GM23338 (cell line): ENCODE measurements around the gene FAM227B. TPM values are rescaled to one million over a fixed set of nuclear protein-coding genes. Genes with fewer than 3 reads are reported as not detected.

Source experiments
- ATAC-seq: fragments of 200-7000 bp; cut with Tn5 transposase; 3 replicates; pipeline ENCODE4 v1.9.1; 2020
- DNase-seq: peaks from one replicate; pipeline ENCODE4 v3.0.0-alpha.2; 2015; ENCODE audit warnings: low spot score
- H2AFZ ChIP-seq: fragments of 200-600 bp; sonication (generic); 2 replicates; pipeline ENCODE4 v1.8.0; 2016; ENCODE audit warnings: antibody characterized with exemption, mild to moderate bottlenecking, moderate library complexity
- H3F3A ChIP-seq: fragments of 200-600 bp; sonication (generic); replicated peaks from 2 replicates; pipeline ENCODE4 v1.8.0; 2017; ENCODE audit warnings: antibody characterized with exemption, mixed run types, low read depth
- H3K27ac ChIP-seq: fragments of 200-600 bp; sonication (generic); 2 replicates; pipeline ENCODE4 v1.6.1; 2016; ENCODE audit warnings: low read depth
- H3K27me3 ChIP-seq: fragments of 200-600 bp; sonication (generic); 2 replicates; pipeline ENCODE4 v1.8.0; 2016; ENCODE audit warnings: mild to moderate bottlenecking, mixed run types, moderate library complexity; ENCODE audit not compliant: insufficient read depth
- H3K36me3 ChIP-seq: fragments of 200-600 bp; sonication (generic); 2 replicates; pipeline ENCODE4 v1.8.0; 2016; ENCODE audit warnings: mild to moderate bottlenecking; ENCODE audit not compliant: insufficient read depth
- H3K4me1 ChIP-seq: fragments of 200-600 bp; sonication (generic); 2 replicates; pipeline ENCODE4 v1.8.0; 2016; ENCODE audit warnings: mild to moderate bottlenecking, moderate library complexity; ENCODE audit not compliant: insufficient read depth
- H3K4me2 ChIP-seq: fragments of 200-600 bp; sonication (generic); 2 replicates; pipeline ENCODE4 v1.7.1; 2017; ENCODE audit warnings: mixed run types
- H3K4me3 ChIP-seq: fragments of 200-600 bp; sonication (generic); 2 replicates; pipeline ENCODE4 v1.6.1; 2016; ENCODE audit warnings: mixed run types
- H3K79me2 ChIP-seq: fragments of 200-600 bp; sonication (generic); replicated peaks from 2 replicates; pipeline ENCODE4 v1.8.0; 2017; ENCODE audit warnings: mild to moderate bottlenecking; ENCODE audit not compliant: insufficient read depth
- H3K9me2 ChIP-seq: fragments of 200-600 bp; sonication (generic); 2 replicates; pipeline ENCODE4 v1.8.0; 2017; ENCODE audit not compliant: insufficient read depth
- H4K20me1 ChIP-seq: fragments of 200-600 bp; sonication (generic); replicated peaks from 2 replicates; pipeline ENCODE4 v1.8.0; 2017; ENCODE audit warnings: mild to moderate bottlenecking; ENCODE audit not compliant: insufficient read depth
- H3K27ac Mint-ChIP-seq: 2 replicates; pipeline ENCODE4 v1.8.0; 2020; ENCODE audit warnings: inconsistent platforms, mild to moderate bottlenecking, moderate library complexity, mixed read lengths
- H3K27me3 Mint-ChIP-seq: 3 replicates; pipeline ENCODE4 v1.8.0; 2022; ENCODE audit warnings: low read depth, mild to moderate bottlenecking, moderate library complexity, mixed read lengths, inconsistent platforms; ENCODE audit not compliant: insufficient read depth, poor library complexity
- H3K36me3 Mint-ChIP-seq: 3 replicates; pipeline ENCODE4 v1.8.0; 2021; ENCODE audit warnings: low read depth, mild to moderate bottlenecking, inconsistent platforms, moderate library complexity, mixed read lengths
- H3K4me1 Mint-ChIP-seq: 3 replicates; pipeline ENCODE4 v1.8.0; 2020; ENCODE audit warnings: mild to moderate bottlenecking, inconsistent platforms, mixed read lengths
- H3K4me3 Mint-ChIP-seq: 3 replicates; pipeline ENCODE4 v1.8.0; 2021; ENCODE audit warnings: moderate library complexity, mild to moderate bottlenecking, inconsistent platforms, mixed read lengths
- H3K9me3 Mint-ChIP-seq: 3 replicates; pipeline ENCODE4 v1.8.0; 2020; ENCODE audit warnings: moderate library complexity, mild to moderate bottlenecking, inconsistent platforms, mixed read lengths
- CREB1 ChIP-seq: fragments of 250-450 bp; sonication (Bioruptor Pico); IDR thresholded peaks from 2 replicates; pipeline ENCODE4 v1.5.0; 2020; ENCODE audit warnings: low read depth, mild to moderate bottlenecking, moderate library complexity
- EZH2 ChIP-seq: fragments of 200-600 bp; sonication (generic); IDR thresholded peaks from one replicate; pipeline ENCODE4 v1.8.0; 2017; ENCODE audit warnings: antibody characterized with exemption, mild to moderate bottlenecking, low read depth; ENCODE audit not compliant: unreplicated experiment
- EZH2phosphoT487 ChIP-seq: fragments of 200-600 bp; sonication (generic); IDR thresholded peaks from one replicate; pipeline ENCODE4 v1.8.1; 2018; ENCODE audit warnings: antibody characterized with exemption; ENCODE audit not compliant: unreplicated experiment
- JUNB ChIP-seq: IDR thresholded peaks from one replicate; pipeline ENCODE4 v1.6.1; 2016; ENCODE audit warnings: antibody characterized with exemption; ENCODE audit not compliant: unreplicated experiment
- NANOG ChIP-seq: IDR thresholded peaks from 2 replicates; pipeline ENCODE4 v1.6.1; 2016; ENCODE audit warnings: antibody characterized with exemption, borderline replicate concordance
- POLR2AphosphoS5 ChIP-seq: IDR thresholded peaks from 2 replicates; pipeline ENCODE4 v1.6.1; 2016; ENCODE audit warnings: antibody characterized with exemption, low read depth
- STAT1 ChIP-seq: IDR thresholded peaks from one replicate; pipeline ENCODE4 v1.6.1; 2016; ENCODE audit warnings: antibody characterized with exemption; ENCODE audit not compliant: unreplicated experiment
- ZNF114 ChIP-seq: fragments of 250-450 bp; sonication (Bioruptor Pico); IDR thresholded peaks from 2 replicates; pipeline ENCODE4 v1.5.0; 2020; ENCODE audit warnings: mild to moderate bottlenecking, moderate library complexity
- ZNF331 ChIP-seq: fragments of 250-450 bp; sonication (Bioruptor Pico); IDR thresholded peaks from 2 replicates; pipeline ENCODE4 v1.5.0; 2020; ENCODE audit warnings: low read depth, mild to moderate bottlenecking, moderate library complexity
- polyA plus RNA-seq: library from polyadenylated mRNA; unstranded; fragments of >200 nt; fragmentation: Nextera tagmentation; extraction: Ambion mirVana; gene quantifications from 2 replicates; pipeline ENCODE4 v1.2.1, GENCODE V29; 2016
- total RNA-seq: library from RNA; depleted of rRNA; stranded (reverse); fragments of >200 nt; shearing (Covaris generic); gene quantifications from 2 replicates; pipeline ENCODE4 v1.2.3, GENCODE V29; 2014
- TF ChIP-seq, protein P1 (sequence below): fragments of 250-450 bp; sonication (Bioruptor Pico); IDR thresholded peaks from 2 replicates; pipeline ENCODE4 v1.5.0; 2020; ENCODE audit warnings: mild to moderate bottlenecking, moderate library complexity
- TF ChIP-seq, protein P2 (sequence below), 2 experiments: fragments of 200-600 bp in 1 of 2; sonication (generic) in 1 of 2; conservative IDR thresholded peaks; 2 replicates each; pipeline versions ENCODE4 v1.5.1 to v1.6.1; 2016 to 2017; ENCODE audit warnings: antibody characterized with exemption in 2 of 2, low read depth in 2 of 2, mild to moderate bottlenecking in 2 of 2, moderate library complexity in 1 of 2
- TF ChIP-seq, protein P3 (sequence below): IDR thresholded peaks from one replicate; pipeline ENCODE4 v1.6.1; 2018; ENCODE audit warnings: antibody characterized with exemption; ENCODE audit not compliant: unreplicated experiment
- TF ChIP-seq, protein P4 (sequence below): IDR thresholded peaks from 2 replicates; pipeline ENCODE4 v1.6.1; 2016; ENCODE audit warnings: antibody characterized with exemption

FAM227B gene
- total and polyA plus RNA-seq, 2 experiments from 2014 or later = 2.6 to 10.2 TPM

DNA sequence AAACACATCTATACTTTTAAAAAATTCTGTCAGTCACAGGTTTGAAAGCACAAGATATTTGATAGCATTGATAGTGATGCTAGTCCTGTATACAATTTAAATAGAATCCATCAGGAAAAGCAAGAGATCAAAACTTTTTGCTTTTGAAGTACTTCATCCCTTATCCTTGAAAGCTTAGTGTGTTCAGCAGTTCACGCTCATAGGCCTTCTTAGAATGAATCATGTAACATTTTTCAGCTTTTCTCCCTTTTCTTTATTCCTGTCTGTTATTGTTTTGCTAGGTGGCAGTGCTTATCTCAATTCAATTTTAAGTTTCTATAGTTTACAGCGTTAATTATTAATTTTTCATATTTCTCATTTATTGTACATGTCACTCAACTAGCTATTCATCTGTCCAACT is 128.5 kb downstream of the FAM227B start:
- Mint-ChIP-seq H3K4me1 (peaks cover 4% of the 10 kb centered on the region; the same call in 2 of the 3 replicates), H3K4me3 (no peak overlapping the region), H3K36me3 (no peaks in the 10 kb centered on the region), H3K27ac (no peak overlapping the region), H3K27me3 (no peaks in the 10 kb centered on the region), H3K9me3 (no peaks in the 10 kb centered on the region)
- no peak for ATAC-seq
- no peaks in the 10 kb centered on the region for H3K9me2 ChIP-seq
- no peaks in the 10 kb centered on the region for H3K36me3 ChIP-seq
- DNase-seq = no peak
- H3K79me2 ChIP-seq = no peaks in the 10 kb centered on the region
- H3K4me2 ChIP-seq = no peak overlapping the region
- H3K27me3 ChIP-seq = no peaks in the 10 kb centered on the region
- no peak overlapping the region for H2AFZ ChIP-seq
- no peaks in the 10 kb centered on the region; the same call in 1 of the 2 replicates for H3K4me1 ChIP-seq
- H3K4me3 ChIP-seq = no peak overlapping the region
- no peak overlapping the region for H3K27ac ChIP-seq
- TF ChIP-seq STAT1 (no peak), NANOG (no peak), ZNF114 (CRISPR knock-in tag) (no peak), JUNB (no peak), CREB1 (no peak), EZH2 (no peak), POLR2AphosphoS5 (no peak), ZNF331 (CRISPR knock-in tag) (no peak), EZH2phosphoT487 (no peak)
- TF ChIP-seq, protein P1, sequence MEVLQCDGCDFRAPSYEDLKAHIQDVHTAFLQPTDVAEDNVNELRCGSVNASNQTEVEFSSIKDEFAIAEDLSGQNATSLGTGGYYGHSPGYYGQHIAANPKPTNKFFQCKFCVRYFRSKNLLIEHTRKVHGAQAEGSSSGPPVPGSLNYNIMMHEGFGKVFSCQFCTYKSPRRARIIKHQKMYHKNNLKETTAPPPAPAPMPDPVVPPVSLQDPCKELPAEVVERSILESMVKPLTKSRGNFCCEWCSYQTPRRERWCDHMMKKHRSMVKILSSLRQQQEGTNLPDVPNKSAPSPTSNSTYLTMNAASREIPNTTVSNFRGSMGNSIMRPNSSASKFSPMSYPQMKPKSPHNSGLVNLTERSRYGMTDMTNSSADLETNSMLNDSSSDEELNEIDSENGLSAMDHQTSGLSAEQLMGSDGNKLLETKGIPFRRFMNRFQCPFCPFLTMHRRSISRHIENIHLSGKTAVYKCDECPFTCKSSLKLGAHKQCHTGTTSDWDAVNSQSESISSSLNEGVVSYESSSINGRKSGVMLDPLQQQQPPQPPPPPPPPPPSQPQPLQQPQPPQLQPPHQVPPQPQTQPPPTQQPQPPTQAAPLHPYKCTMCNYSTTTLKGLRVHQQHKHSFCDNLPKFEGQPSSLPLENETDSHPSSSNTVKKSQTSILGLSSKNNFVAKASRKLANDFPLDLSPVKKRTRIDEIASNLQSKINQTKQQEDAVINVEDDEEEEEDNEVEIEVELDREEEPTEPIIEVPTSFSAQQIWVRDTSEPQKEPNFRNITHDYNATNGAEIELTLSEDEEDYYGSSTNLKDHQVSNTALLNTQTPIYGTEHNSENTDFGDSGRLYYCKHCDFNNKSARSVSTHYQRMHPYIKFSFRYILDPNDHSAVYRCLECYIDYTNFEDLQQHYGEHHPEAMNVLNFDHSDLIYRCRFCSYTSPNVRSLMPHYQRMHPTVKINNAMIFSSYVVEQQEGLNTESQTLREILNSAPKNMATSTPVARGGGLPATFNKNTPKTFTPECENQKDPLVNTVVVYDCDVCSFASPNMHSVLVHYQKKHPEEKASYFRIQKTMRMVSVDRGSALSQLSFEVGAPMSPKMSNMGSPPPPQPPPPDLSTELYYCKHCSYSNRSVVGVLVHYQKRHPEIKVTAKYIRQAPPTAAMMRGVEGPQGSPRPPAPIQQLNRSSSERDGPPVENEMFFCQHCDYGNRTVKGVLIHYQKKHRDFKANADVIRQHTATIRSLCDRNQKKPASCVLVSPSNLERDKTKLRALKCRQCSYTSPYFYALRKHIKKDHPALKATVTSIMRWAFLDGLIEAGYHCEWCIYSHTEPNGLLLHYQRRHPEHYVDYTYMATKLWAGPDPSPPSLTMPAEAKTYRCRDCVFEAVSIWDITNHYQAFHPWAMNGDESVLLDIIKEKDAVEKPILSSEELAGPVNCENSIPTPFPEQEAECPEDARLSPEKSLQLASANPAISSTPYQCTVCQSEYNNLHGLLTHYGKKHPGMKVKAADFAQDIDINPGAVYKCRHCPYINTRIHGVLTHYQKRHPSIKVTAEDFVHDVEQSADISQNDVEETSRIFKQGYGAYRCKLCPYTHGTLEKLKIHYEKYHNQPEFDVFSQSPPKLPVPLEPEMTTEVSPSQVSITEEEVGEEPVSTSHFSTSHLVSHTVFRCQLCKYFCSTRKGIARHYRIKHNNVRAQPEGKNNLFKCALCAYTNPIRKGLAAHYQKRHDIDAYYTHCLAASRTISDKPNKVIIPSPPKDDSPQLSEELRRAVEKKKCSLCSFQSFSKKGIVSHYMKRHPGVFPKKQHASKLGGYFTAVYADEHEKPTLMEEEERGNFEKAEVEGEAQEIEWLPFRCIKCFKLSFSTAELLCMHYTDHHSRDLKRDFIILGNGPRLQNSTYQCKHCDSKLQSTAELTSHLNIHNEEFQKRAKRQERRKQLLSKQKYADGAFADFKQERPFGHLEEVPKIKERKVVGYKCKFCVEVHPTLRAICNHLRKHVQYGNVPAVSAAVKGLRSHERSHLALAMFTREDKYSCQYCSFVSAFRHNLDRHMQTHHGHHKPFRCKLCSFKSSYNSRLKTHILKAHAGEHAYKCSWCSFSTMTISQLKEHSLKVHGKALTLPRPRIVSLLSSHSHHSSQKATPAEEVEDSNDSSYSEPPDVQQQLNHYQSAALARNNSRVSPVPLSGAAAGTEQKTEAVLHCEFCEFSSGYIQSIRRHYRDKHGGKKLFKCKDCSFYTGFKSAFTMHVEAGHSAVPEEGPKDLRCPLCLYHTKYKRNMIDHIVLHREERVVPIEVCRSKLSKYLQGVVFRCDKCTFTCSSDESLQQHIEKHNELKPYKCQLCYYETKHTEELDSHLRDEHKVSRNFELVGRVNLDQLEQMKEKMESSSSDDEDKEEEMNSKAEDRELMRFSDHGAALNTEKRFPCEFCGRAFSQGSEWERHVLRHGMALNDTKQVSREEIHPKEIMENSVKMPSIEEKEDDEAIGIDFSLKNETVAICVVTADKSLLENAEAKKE (CRISPR knock-in tag) = no peak
- TF ChIP-seq, protein P2, sequence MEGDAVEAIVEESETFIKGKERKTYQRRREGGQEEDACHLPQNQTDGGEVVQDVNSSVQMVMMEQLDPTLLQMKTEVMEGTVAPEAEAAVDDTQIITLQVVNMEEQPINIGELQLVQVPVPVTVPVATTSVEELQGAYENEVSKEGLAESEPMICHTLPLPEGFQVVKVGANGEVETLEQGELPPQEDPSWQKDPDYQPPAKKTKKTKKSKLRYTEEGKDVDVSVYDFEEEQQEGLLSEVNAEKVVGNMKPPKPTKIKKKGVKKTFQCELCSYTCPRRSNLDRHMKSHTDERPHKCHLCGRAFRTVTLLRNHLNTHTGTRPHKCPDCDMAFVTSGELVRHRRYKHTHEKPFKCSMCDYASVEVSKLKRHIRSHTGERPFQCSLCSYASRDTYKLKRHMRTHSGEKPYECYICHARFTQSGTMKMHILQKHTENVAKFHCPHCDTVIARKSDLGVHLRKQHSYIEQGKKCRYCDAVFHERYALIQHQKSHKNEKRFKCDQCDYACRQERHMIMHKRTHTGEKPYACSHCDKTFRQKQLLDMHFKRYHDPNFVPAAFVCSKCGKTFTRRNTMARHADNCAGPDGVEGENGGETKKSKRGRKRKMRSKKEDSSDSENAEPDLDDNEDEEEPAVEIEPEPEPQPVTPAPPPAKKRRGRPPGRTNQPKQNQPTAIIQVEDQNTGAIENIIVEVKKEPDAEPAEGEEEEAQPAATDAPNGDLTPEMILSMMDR (conservative IDR thresholded peaks at IDR 0.05; ENCODE audit: low read depth in 2 of 2) = no peak
- TF ChIP-seq, protein P3, sequence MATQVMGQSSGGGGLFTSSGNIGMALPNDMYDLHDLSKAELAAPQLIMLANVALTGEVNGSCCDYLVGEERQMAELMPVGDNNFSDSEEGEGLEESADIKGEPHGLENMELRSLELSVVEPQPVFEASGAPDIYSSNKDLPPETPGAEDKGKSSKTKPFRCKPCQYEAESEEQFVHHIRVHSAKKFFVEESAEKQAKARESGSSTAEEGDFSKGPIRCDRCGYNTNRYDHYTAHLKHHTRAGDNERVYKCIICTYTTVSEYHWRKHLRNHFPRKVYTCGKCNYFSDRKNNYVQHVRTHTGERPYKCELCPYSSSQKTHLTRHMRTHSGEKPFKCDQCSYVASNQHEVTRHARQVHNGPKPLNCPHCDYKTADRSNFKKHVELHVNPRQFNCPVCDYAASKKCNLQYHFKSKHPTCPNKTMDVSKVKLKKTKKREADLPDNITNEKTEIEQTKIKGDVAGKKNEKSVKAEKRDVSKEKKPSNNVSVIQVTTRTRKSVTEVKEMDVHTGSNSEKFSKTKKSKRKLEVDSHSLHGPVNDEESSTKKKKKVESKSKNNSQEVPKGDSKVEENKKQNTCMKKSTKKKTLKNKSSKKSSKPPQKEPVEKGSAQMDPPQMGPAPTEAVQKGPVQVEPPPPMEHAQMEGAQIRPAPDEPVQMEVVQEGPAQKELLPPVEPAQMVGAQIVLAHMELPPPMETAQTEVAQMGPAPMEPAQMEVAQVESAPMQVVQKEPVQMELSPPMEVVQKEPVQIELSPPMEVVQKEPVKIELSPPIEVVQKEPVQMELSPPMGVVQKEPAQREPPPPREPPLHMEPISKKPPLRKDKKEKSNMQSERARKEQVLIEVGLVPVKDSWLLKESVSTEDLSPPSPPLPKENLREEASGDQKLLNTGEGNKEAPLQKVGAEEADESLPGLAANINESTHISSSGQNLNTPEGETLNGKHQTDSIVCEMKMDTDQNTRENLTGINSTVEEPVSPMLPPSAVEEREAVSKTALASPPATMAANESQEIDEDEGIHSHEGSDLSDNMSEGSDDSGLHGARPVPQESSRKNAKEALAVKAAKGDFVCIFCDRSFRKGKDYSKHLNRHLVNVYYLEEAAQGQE = no peak
- TF ChIP-seq, protein P4, sequence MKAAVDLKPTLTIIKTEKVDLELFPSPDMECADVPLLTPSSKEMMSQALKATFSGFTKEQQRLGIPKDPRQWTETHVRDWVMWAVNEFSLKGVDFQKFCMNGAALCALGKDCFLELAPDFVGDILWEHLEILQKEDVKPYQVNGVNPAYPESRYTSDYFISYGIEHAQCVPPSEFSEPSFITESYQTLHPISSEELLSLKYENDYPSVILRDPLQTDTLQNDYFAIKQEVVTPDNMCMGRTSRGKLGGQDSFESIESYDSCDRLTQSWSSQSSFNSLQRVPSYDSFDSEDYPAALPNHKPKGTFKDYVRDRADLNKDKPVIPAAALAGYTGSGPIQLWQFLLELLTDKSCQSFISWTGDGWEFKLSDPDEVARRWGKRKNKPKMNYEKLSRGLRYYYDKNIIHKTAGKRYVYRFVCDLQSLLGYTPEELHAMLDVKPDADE = no peak
- no peaks in the 10 kb centered on the region for H4K20me1 ChIP-seq
- H3F3A ChIP-seq = no peaks in the 10 kb centered on the region
